D721Med (cell line): ENCODE data around the gene SAE1.

ENCODE experiments used
- DNase-seq: peaks from one replicate; pipeline ENCODE4 v3.0.0; 2011; ENCODE audit warnings: low spot score; ENCODE audit not compliant: insufficient read length
- FAIRE-seq: peaks from 2 replicates; lab custom pipeline; 2011; peaks lifted over from hg19 to GRCh38; lab: Jason Lieb, UNC
- TF ChIP-seq, protein P1 (sequence below): IDR thresholded peaks from 2 replicates; pipeline ENCODE4 v1.5.1; 2012; ENCODE audit warnings: mild to moderate bottlenecking, control low read depth; ENCODE audit not compliant: insufficient read depth; ENCODE audit errors: missing control alignments

Gene SAE1

GRCh38 chr19:47227352-47228167, 96.9 kb downstream of the SAE1 start:
- FAIRE-seq (no peak), DNase-seq (no peak)
- TF ChIP-seq, protein P1, sequence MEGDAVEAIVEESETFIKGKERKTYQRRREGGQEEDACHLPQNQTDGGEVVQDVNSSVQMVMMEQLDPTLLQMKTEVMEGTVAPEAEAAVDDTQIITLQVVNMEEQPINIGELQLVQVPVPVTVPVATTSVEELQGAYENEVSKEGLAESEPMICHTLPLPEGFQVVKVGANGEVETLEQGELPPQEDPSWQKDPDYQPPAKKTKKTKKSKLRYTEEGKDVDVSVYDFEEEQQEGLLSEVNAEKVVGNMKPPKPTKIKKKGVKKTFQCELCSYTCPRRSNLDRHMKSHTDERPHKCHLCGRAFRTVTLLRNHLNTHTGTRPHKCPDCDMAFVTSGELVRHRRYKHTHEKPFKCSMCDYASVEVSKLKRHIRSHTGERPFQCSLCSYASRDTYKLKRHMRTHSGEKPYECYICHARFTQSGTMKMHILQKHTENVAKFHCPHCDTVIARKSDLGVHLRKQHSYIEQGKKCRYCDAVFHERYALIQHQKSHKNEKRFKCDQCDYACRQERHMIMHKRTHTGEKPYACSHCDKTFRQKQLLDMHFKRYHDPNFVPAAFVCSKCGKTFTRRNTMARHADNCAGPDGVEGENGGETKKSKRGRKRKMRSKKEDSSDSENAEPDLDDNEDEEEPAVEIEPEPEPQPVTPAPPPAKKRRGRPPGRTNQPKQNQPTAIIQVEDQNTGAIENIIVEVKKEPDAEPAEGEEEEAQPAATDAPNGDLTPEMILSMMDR = no peak

DNA sequence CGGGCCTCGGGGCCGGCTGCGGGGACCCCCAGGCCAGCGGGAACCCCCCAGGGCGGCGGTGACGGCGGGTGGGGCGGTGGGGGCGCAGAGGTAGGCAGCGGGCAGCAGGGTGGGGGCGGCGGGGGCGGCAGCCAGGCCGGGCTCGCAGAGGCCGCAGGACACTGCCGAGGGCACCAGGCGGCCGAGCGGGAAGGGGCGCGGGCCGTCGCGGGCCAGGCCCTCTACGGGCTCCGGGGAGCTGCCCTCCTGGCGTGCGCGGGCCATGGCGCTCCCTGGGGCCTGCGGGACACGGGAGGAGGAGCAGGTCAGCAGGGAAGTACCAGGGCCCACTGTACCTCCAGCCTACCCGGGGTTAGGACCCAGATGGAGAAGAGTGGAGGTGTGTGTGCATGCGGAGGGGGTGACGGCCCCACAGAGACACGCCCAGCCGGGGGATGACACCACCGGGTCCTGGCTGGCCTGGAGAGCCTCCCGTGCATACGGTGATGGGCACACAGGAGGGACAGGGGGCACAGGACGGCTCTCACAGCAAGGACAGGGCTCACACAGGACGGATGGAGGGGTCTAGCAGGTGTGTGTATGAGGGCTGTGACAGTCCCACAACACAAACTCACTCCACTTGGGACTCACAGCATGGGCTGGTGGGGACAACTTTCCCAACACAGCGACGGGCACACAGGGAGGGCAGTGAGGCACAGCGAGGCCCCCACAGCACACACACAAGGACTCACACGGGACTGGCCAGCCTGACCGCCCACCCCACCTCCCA, 97.7 kb downstream of the SAE1 start:
- TF ChIP-seq, protein P1 = no peak
- DNase-seq = no peak
- FAIRE-seq = no peak

DNA sequence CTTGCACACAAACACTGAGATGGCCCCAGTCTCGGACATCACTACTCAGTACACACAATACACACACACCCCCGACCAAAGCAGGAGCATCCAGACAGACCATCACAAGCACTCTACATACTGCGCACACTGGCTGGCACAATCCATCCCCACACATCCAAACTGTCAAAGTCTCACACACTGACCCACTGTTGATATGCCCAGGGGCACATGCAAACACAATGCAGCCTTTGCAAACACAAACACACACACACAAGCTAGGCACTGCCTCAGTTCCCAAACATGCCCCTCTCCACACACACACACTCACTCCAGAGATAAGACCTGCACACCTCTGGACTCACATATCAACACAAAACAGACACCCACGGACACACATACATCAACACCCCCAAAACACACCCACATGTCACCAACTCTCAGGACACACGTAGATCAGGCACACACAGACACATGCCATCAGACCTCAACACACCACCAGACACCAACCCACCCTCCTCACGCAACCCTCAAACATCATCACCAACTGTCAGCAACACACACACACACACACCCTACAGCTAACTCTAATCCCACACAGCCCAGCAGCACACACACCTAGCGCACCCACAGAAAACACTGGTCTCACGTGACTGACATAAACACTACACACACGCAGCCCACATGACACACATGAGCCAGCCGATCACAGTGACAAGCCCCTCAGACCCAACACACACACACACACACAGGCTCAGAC, 98.5 kb downstream of the SAE1 start:
- no peak for DNase-seq
- no peak for FAIRE-seq
- TF ChIP-seq, protein P1 = no peak

DNA sequence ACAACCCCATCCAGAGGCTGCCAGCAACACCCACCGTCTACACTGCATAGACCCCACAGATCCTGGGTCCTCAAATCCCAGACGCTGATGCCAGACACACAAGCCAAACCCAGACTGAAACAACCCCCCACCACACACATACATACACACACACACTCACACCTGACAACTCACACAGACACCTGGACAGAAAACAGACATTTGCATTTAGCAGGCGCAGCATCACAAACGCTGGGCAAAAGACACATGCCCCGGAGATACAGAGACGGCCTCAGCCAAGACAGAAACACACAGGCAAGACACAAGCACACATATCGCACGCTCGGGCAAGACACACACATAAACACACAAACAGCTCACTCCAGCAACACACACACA, 99.0 kb downstream of the SAE1 start:
- FAIRE-seq (no peak), DNase-seq (no peak)
- TF ChIP-seq, protein P1 = no peak

DNA sequence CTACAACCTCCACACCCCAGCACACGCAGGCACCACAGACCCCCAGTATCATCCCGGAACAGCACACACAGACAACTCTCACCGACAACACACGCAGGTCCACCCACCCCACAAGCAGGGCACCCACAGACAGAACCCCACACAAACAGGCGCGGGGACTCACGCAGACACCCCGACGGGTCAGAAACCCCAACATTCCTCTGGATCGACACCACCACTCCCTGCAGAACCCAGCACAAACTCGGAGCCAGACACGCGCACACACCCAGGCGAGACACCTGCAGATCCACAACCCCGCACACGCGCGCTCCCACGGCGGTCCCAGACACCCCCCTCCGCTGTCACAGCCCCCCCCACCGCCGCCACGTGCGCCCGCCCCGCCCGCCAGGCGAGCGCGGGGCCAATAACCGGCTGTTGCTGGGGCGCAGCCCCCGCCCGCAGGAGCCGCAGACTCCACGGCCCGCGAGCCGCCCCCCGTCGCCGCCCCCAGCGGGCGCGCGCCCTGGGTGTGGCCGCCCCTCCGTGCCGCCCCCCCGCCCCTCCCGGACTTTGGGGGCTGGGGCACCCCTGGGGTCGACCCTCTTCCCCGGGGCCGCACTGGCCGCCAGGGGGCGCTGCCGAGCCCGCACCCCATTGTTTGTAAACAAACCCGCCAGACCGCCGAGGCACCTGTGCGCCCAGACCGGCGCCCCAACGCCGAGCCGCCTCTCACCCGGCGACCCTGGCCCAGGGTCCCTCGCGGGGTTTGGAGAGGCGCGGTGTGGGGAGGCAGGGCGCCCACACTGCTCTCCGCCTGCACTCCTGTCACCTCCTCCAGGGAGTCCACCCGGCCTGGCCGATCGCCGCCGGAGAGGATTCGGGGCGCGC, 99.7 kb downstream of the SAE1 start:
- TF ChIP-seq, protein P1 = peak; percentile 57
- FAIRE-seq (no peak), DNase-seq (no peak)

DNA sequence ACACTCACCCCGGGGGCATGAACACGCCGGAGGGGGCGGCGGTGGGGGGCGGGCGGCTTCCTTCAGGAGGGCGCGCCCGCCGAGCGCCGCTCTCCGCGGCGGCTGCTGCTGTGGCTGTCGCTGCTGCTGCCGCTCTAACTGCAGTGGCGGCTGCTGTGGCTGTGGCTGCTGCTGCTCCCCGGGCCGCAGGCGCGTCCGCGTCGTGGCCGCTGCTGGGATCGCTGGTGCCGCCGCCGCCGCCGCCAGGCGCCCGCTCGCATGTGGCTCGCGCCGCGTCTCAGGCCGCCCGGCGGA, 100.2 kb downstream of the SAE1 start, which contains the start of gene BBC3:
BBC3 (minus strand) TSS at position 279 of the 294 bp plus-strand sequence. CDS start 2,768 bp downstream, outside the sequence.
- no peak for FAIRE-seq
- TF ChIP-seq, protein P1 = no peak
- DNase-seq = no peak
